NOMO-1 (cell line): ENCODE results near the gene PARPBP.
"Not testable (repeated sequence)": the region's sequence is repeated elsewhere in the genome, so short reads cannot be mapped to it uniquely, and the experiment has no call there.

Source experiments
- DNase-seq, 2 experiments: peaks; one replicate each; lab custom pipeline; 2025; ENCODE audit not compliant: unreplicated experiment in 2 of 2; lab: John Stamatoyannopoulos, UW

PARPBP gene

DNA sequence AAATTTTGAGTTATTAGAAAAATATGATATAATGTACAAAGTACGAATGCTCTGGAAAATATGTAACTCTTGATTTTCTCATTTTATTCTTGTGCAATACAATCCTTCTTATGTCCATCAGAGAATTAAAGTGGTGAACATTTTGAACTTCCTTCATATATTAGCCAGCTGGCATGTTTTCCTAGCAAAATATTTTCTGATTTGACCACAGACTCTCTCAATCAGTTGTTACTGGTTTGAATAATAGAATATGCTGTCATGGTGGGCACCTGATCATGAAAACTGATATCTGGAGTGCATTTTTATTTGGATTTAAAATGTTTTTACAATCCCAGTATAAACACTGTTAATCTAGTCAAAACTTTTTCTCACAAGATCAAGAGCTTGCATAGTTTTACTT is 24.2 kb downstream of the PARPBP start:
- no peak for DNase-seq

DNA sequence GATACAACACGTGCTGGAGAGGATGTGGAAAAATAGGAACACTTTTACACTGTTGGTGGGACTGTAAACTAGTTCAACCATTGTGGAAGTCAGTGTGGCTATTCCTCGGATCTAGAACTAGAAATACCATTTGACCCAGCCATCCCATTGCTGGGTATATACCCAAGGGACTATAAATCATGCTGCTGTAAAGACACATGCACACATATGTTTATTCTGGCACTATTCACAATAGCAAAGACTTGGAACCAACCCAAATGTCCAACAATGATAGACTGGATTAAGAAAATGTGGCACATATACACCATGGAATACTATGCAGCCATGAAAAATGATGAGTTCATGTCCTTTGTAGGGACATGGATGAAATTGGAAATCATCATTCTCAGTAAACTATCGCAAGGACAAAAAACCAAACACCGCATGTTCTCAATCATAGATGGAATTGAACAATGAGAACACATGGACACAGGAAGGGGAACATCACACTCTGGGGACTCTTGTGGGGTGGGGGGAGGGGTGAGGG is 27.1 kb downstream of the PARPBP start:
- not testable (repeated sequence) for DNase-seq

DNA sequence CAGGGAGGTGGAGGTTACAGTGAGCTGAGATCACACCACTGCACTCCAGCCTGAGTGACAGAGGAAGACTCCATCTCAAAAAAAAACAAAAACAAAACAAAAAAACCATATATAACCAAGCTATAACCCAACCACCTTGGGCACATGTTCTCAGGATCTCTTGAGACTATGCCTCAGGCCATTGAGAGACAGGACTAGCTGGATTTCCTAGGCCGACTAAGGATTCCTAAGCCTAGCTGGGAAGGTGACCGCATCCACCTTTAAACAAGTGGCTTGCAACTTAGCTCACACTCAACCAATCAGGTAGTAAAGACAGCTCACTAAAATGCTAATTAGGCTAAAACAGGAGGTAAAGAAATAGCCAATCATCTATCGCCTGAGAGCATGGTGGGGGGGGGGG is 35.2 kb downstream of the PARPBP start:
- not testable (repeated sequence) for DNase-seq

GRCh38 chr12:102163383-102163782 is 43.4 kb downstream of the PARPBP start:
- no peak for DNase-seq

DNA sequence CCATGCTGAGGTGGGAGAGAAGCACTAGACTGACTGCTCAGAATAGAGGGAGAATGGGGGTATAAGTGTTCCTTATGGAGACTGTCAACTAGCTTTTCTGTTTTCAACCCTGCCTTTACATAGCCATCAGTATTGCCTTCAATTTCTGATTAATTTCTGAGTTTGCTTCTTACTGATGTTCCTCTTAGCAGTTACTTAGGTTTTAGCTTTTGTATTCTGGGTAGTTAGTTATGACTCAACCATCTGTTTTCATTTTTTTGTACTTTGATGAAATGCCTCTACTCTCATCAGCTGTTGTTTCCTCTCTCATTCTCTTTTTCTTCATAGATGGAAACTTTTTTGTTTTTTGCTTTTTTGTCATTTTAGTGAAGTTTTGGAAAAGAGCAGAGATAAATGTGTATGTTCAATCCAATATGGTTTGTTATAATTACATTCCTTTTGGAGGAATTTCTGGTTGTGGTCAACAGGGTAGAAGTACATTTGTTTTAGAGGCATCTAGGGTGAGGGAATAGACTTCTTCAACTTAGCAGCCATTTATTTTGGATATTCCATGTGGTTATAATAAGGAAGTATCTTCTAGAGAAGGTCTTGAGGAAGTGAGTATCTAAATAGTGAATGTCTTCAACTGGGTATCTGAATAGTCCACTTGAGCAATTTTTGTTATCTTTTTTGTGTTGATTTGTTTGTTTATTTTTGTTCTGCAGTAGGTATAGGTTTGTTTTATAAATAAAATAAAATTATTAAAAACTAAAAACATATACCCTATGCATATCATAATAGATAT is 48.0 kb downstream of the PARPBP start:
- DNase-seq, result peak in 1 of 2 experiments; percentile 48

- DNase-seq, result peak in 1 of 2 experiments; percentile 17
These were observed 50.1 kb downstream of the PARPBP start for GRCh38 chr12:102169922-102170621.

GRCh38 chr12:102171951-102172350 is 52.0 kb downstream of the PARPBP start:
- DNase-seq, result no peak

DNA sequence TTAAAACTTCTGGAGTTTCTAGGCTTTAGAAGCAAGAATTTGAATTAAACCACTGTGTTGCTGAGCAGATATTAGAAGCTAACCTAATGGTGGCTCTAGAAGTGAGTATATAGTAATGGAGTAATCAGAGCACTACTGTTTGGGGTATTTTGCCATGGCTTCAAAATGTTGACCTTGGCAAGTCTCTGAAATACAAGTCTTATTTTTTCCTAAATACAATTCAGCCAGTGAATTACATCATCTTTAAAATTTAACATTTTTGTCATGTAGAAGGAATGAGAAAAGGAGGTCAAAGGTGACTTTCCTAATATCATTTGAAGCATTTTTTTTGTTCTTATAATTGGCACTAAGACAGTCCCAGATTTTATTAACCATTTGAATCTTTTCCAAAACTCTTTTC is 52.5 kb downstream of the PARPBP start:
- no peak for DNase-seq

GRCh38 chr12:102174117-102174516 is 54.1 kb downstream of the PARPBP start:
- DNase-seq, result no peak

GRCh38 chr12:102174761-102175160 is 54.8 kb downstream of the PARPBP start:
- DNase-seq, result no peak

DNA sequence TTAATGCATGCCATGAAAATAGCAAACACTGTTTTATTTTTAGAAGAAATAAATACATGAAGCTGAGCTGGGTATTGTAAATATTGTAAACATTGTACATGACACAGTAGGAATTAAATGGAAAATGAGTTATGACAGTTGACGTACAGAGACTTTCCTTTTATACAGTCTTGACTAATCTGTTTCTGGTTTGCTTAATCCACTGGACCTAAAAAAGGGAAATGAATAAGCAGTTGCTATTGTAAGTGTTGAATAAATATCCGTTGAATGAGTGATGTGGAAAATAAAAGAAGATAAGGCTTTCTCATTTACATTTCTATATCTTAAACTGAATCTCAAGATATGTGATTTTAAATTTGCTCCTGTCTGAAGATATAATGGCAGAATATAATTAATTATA is 62.7 kb downstream of the PARPBP start:
- DNase-seq, result peak; percentile 49 to 81

- no peak for DNase-seq
These were observed 75.8 kb downstream of the PARPBP start for GRCh38 chr12:102195826-102196225.

DNA sequence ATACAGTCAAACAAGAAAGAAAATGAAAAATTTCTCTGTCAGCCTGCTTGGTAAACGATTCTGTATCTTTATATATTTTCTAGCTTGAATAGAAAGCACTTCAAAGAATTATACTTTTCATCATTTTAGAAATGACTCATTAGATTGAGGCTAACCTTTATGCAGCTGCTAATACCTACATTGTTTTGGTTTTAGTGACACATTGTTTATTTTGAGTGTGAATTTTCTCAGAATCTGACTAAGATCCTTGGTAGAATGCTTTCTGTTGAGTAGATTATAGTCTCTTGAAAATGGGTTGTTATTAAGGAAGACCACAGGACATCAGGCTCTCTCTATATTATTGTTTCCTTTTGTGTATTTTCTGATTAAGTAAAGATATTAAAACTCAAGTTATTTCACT is 77.8 kb downstream of the PARPBP start, which contains the start of gene PMCH:
TSS of gene PMCH (minus strand) at position 45 of the 400 bp plus-strand sequence. CDS start 63 bp downstream, outside the sequence.
- DNase-seq, result no peak

DNA sequence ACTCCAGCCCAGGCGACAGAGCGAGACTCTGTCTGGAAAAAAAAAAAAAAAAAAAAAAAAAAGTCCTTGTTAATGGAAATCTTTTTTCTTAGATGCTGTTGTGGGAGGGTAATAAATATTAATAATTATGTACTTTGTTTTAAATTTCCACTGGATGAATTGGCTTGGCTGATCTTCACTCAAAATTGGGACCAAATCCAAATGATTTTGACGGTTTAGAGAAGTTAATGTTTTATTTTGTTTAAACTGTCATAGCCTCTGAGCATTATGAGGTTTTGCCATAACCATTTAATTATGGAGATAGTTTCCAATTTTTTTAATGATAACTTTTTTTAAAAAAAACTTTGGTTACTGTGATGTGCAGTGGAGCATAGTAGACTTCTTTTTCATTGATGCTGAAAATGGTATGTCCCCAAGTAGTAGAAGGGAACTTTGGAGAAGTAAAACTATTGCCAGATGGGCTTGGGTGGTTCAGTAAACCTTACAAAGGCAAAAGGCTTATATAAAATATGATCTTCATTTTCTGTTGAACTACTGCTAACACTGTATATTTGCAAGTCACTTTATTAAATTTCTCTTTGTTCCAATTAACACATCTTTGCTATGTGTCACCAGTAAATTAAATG is 81.6 kb downstream of the PARPBP start:
- DNase-seq, result no peak

DNA sequence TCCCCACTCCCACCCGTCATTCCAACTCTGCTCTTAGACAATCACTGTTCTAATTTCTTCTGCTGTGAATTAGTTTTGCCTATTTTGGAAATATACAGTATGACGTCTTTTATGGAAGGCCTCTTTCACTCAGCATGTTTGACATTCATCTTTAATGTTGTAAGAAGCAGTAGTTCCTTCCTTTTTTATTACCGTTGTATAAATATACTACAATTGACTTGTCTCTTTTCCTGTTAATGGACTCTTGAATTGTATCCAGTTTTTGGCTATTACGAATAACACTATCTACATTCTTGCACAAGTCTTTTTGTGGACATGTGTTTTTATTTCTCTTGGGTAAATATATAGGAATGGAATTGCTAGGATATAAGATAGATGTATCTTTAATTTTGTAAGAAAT is 82.6 kb downstream of the PARPBP start:
- no peak for DNase-seq

DNA sequence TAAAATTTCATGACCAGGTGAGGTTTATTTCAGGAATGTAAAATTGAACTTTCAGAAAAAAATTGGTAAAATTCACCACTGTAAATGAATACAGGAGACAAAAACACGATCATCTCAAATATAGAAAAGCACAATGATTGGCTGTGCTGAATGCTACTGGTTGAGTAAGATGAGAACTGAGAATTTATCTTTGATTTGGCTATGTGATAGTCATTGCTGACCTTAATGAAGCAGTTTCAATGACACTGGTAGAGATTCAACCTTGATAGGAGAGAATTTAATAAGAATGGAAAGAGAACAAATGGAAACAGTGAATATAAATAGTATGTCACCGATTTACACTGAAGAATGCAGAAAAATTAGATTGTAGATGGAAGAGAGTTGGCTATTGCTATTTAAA is 84.0 kb downstream of the PARPBP start:
- DNase-seq, result no peak

GRCh38 chr12:102215992-102216691 is 96.2 kb downstream of the PARPBP start:
- no peak for DNase-seq

DNA sequence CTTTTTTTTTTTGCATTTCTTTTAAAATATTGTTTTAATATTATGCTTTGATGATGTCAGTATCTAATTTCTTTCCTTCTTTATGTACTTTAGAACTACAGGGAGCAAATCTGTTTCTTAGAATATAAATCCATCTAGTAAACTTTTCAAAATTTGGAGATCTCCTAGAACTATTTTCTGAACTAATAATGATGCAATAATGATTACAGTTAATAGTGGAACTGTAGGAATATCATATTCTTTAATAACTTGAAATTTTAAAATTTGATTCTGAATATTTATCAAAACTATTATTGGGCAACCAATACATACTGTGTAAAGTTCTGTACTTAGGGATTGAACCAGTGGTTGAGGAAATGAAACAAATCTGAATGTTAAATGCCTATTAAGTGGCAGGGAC is 100.8 kb downstream of the PARPBP start:
- no peak for DNase-seq

DNA sequence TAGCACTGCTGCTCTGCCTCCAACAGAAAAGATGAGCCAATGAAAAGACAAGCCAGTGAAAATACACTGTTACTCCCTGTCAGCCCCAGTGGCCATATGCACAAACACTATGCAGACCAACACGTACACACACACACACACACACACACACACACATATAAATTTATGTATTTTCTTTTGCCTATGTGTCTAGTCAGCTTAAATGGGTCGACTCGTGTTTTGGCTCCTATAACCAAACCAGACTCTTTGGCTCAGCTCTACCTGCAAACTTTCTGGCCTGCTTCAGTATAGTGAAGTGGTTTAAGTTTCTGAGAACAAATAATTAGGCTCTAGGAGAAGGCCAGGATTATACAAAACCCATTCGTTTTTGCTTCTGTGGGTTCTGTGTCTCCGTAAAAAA is 108.0 kb downstream of the PARPBP start:
- DNase-seq, result no peak

DNA sequence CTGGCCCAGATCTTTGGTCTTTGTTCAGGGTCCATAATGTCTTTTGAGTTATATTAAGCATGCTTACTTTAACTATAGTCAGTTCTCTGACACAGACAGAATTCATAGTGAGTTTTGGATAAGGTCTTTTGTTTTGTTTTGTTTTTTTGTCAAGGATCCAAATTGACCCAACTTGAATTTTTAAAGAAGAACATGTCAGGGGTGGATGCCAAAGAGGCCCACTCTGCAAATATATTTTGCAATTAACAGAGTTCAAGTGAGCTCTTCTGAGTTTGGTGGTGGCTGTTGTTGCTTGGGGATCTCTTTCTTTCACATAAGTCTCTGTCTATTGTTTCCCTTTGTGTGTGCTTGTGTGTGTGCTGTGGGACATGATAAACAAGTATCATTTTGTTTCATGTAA is 112.1 kb downstream of the PARPBP start:
- DNase-seq, result no peak

GRCh38 chr12:102232446-102232845 is 112.5 kb downstream of the PARPBP start:
- DNase-seq, result no peak
